ENCODE measurements around the gene TAOK2. TPM values are rescaled to one million over a fixed set of nuclear protein-coding genes. Genes with fewer than 3 reads are reported as not detected.
A peak's percentile ranks its signal among the peaks of the same experiment; 100 is the strongest.
"Not testable (repeated sequence)": the region's sequence is repeated elsewhere in the genome, so short reads cannot be mapped to it uniquely, and the experiment has no call there.

Gene TAOK2
- total and polyA plus RNA-seq, 2 donors = 18.5 to 28.7 TPM

GRCh38 chr16:29943846-29944799, 29.5 kb upstream of the TAOK2 start:
- no peaks in the 10 kb centered on the region for H3K9me3 ChIP-seq (ENCODE audit: control insufficient read depth in 2 of 2, insufficient read depth in 1 of 2, low read length in 1 of 2)
- no peak for DNase-seq (ENCODE audit: low read depth in 6 of 9, low spot score in 9 of 9)
- H3K4me1 ChIP-seq (ENCODE audit: control insufficient read depth in 2 of 2, insufficient read depth in 2 of 2, low read length in 2 of 2) = peaks cover 0 to 6% of the 10 kb centered on the region in 2 donors
- no peak overlapping the region for H3K27ac ChIP-seq (ENCODE audit: low read depth in 1 of 2, low read length in 1 of 2)
- 96% methylated on average over 11 of the region's 11 CpGs for WGBS
- no peaks in the 10 kb centered on the region for H3K36me3 ChIP-seq (ENCODE audit: control insufficient read depth in 2 of 2, insufficient read depth in 2 of 2, low read length in 1 of 2)
- peaks cover 0 to 4% of the 10 kb centered on the region in 2 donors for H3K27me3 ChIP-seq (ENCODE audit: control insufficient read depth in 2 of 2, insufficient read depth in 1 of 2, low read length in 1 of 2)
- H3K4me3 ChIP-seq (ENCODE audit: low read length in 2 of 2) = no peak overlapping the region

DNA sequence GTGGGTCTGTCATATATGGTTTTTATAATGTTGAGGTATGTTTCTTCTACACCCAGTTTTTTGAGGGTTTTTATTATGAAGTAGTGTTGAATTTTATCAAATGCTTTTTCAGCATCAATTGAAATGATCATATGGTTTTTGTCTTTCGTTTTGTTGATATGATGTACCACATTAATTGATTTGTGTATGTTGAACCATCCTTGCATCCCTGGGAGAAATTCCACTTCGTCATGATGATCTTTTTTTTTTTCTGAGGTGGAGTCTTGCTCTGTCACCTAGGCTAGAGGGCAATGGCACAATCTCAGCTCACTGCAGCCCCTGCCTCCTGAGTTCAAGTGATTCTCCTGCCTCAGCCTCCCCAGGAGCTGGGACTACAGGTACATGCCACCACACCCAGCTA, 25.8 kb upstream of the TAOK2 start:
- Histone ChIP-seq H3K4me3 (ENCODE audit: low read length in 2 of 2) (no peak overlapping the region), H3K9me3 (ENCODE audit: control insufficient read depth in 2 of 2, insufficient read depth in 1 of 2, low read length in 1 of 2) (no peaks in the 10 kb centered on the region), H3K27ac (ENCODE audit: low read depth in 1 of 2, low read length in 1 of 2) (no peak overlapping the region), H3K36me3 (ENCODE audit: control insufficient read depth in 2 of 2, insufficient read depth in 2 of 2, low read length in 1 of 2) (no peaks in the 10 kb centered on the region), H3K27me3 (ENCODE audit: control insufficient read depth in 2 of 2, insufficient read depth in 1 of 2, low read length in 1 of 2) (no peaks in the 10 kb centered on the region), H3K4me1 (ENCODE audit: control insufficient read depth in 2 of 2, insufficient read depth in 2 of 2, low read length in 2 of 2) (peaks cover 0 to 6% of the 10 kb centered on the region in 2 donors)
- DNase-seq (ENCODE audit: low read depth in 6 of 9, low spot score in 9 of 9) = no peak
- WGBS = 96% methylated on average over 2 of the region's 2 CpGs

- no peaks in the 10 kb centered on the region for H3K4me1 ChIP-seq (ENCODE audit: control insufficient read depth in 2 of 2, insufficient read depth in 2 of 2, low read length in 2 of 2)
Measured at GRCh38 chr16:29950806-29951461, 22.7 kb upstream of the TAOK2 start.

GRCh38 chr16:29951625-29952365, 21.9 kb upstream of the TAOK2 start:
- 97% methylated on average over 8 of the region's 8 CpGs for WGBS
- Histone ChIP-seq H3K36me3 (ENCODE audit: control insufficient read depth in 2 of 2, insufficient read depth in 2 of 2, low read length in 1 of 2) (no peaks in the 10 kb centered on the region), H3K27ac (ENCODE audit: low read depth in 1 of 2, low read length in 1 of 2) (no peak overlapping the region), H3K4me1 (ENCODE audit: control insufficient read depth in 2 of 2, insufficient read depth in 2 of 2, low read length in 2 of 2) (no peaks in the 10 kb centered on the region), H3K9me3 (ENCODE audit: control insufficient read depth in 2 of 2, insufficient read depth in 1 of 2, low read length in 1 of 2) (no peaks in the 10 kb centered on the region), H3K4me3 (ENCODE audit: low read length in 2 of 2) (no peak overlapping the region), H3K27me3 (ENCODE audit: control insufficient read depth in 2 of 2, insufficient read depth in 1 of 2, low read length in 1 of 2) (no peaks in the 10 kb centered on the region)
- no peak for DNase-seq (ENCODE audit: low read depth in 6 of 9, low spot score in 9 of 9)

More at GRCh38 chr16:29950806-29951461, 22.7 kb upstream of the TAOK2 start:
- WGBS = over 99% methylated on average over 4 of the region's 4 CpGs
- Histone ChIP-seq H3K27me3 (ENCODE audit: control insufficient read depth in 2 of 2, insufficient read depth in 1 of 2, low read length in 1 of 2) (no peaks in the 10 kb centered on the region), H3K36me3 (ENCODE audit: control insufficient read depth in 2 of 2, insufficient read depth in 2 of 2, low read length in 1 of 2) (no peaks in the 10 kb centered on the region), H3K9me3 (ENCODE audit: control insufficient read depth in 2 of 2, insufficient read depth in 1 of 2, low read length in 1 of 2) (no peaks in the 10 kb centered on the region), H3K27ac (ENCODE audit: low read depth in 1 of 2, low read length in 1 of 2) (no peak overlapping the region), H3K4me3 (ENCODE audit: low read length in 2 of 2) (no peak overlapping the region)
- DNase-seq (ENCODE audit: low read depth in 6 of 9, low spot score in 9 of 9) = no peak

DNA sequence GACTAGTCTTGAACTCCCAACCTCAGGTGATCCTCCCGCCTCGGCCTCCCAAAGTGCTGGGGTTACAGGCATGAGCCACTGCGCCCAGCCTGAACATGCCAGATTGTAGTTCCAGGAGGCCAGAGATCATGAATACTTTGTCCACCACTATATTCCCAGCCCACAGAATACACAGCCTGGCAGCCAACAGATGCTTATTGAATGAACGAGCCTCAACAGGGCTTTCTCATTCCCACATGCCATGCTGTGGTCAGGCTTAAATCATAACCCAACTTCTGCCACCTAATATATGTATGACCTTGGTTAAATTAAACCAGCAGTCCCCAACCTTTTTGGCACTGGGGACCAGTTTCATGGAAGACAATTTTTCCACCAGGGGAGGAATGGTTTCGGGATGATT, 14.9 kb upstream of the TAOK2 start:
- no peaks in the 10 kb centered on the region for H3K27me3 ChIP-seq (ENCODE audit: control insufficient read depth in 2 of 2, insufficient read depth in 1 of 2, low read length in 1 of 2)
- H3K36me3 ChIP-seq (ENCODE audit: control insufficient read depth in 2 of 2, insufficient read depth in 2 of 2, low read length in 1 of 2) = no peaks in the 10 kb centered on the region
- WGBS = 97% methylated on average over 5 of the region's 5 CpGs
- no peak overlapping the region for H3K4me3 ChIP-seq (ENCODE audit: low read length in 2 of 2)
- no peak overlapping the region for H3K27ac ChIP-seq (ENCODE audit: low read depth in 1 of 2, low read length in 1 of 2)
- DNase-seq (ENCODE audit: low read depth in 6 of 9, low spot score in 9 of 9) = no peak
- H3K9me3 ChIP-seq (ENCODE audit: control insufficient read depth in 2 of 2, insufficient read depth in 1 of 2, low read length in 1 of 2) = no peaks in the 10 kb centered on the region
- peaks cover 12 to 18% of the 10 kb centered on the region in 2 donors for H3K4me1 ChIP-seq (ENCODE audit: control insufficient read depth in 2 of 2, insufficient read depth in 2 of 2, low read length in 2 of 2)

DNA sequence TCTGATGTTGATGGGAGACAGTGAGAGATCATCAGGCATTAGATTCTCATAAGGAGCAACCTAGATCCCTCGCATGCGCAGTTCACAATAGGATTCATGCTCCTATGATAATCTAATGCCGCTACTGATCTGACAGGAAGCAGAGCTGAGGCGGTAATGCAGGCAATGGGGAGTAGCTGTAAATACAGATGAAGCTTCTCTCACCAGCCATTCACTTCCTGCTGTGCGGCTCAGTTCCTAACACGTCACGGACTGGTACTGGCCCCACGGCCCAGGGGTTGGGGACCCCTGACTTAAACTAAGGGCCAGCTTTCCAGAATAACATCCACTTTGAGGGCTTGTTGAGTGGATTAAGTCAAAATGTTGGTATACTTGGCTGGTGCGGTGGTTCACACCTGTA, 14.4 kb upstream of the TAOK2 start:
- Histone ChIP-seq H3K4me1 (ENCODE audit: control insufficient read depth in 2 of 2, insufficient read depth in 2 of 2, low read length in 2 of 2) (peaks cover 12 to 18% of the 10 kb centered on the region in 2 donors), H3K36me3 (ENCODE audit: control insufficient read depth in 2 of 2, insufficient read depth in 2 of 2, low read length in 1 of 2) (no peaks in the 10 kb centered on the region), H3K4me3 (ENCODE audit: low read length in 2 of 2) (no peak overlapping the region), H3K27me3 (ENCODE audit: control insufficient read depth in 2 of 2, insufficient read depth in 1 of 2, low read length in 1 of 2) (no peaks in the 10 kb centered on the region), H3K27ac (ENCODE audit: low read depth in 1 of 2, low read length in 1 of 2) (no peak overlapping the region), H3K9me3 (ENCODE audit: control insufficient read depth in 2 of 2, insufficient read depth in 1 of 2, low read length in 1 of 2) (no peaks in the 10 kb centered on the region)
- peak in 1 of 9 donors; percentile 12 for DNase-seq (ENCODE audit: low read depth in 6 of 9, low spot score in 9 of 9)
- 90% methylated on average over 9 of the region's 9 CpGs for WGBS

- not testable (repeated sequence) for H3K27ac ChIP-seq (ENCODE audit: low read depth in 1 of 2, low read length in 1 of 2); H3K36me3 ChIP-seq (ENCODE audit: control insufficient read depth in 2 of 2, insufficient read depth in 2 of 2, low read length in 1 of 2); H3K27me3 ChIP-seq (ENCODE audit: control insufficient read depth in 2 of 2, insufficient read depth in 1 of 2, low read length in 1 of 2); H3K9me3 ChIP-seq (ENCODE audit: control insufficient read depth in 2 of 2, insufficient read depth in 1 of 2, low read length in 1 of 2); DNase-seq (ENCODE audit: low read depth in 6 of 9, low spot score in 9 of 9); H3K4me3 ChIP-seq (ENCODE audit: low read length in 2 of 2)
- H3K4me1 ChIP-seq (ENCODE audit: control insufficient read depth in 2 of 2, insufficient read depth in 2 of 2, low read length in 2 of 2) = peaks cover 12 to 18% of the 10 kb centered on the region in 2 donors
- WGBS = 95% methylated on average over 4 of the region's 4 CpGs
Measured at GRCh38 chr16:29959821-29960220, 13.8 kb upstream of the TAOK2 start.

DNA sequence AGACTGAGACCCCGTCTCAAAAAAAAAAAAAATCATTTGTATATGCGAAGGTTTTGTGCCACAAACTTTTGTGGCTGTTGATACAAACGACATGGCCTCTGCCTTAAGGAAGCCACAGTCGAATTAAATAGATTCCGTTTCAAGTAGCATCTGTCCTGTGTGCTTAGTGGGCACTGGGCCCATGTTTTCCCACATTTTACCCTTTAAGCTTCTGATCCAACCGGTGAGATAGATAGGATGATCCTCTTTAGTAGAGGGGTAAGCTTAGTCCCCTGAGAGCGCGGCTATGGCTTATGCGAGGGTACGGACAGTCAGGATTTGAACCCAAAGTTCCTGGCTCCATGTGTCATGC, 12.6 kb upstream of the TAOK2 start:
- H3K4me1 ChIP-seq (ENCODE audit: control insufficient read depth in 2 of 2, insufficient read depth in 2 of 2, low read length in 2 of 2) = peaks cover 12 to 18% of the 10 kb centered on the region in 2 donors
- H3K27me3 ChIP-seq (ENCODE audit: control insufficient read depth in 2 of 2, insufficient read depth in 1 of 2, low read length in 1 of 2) = no peaks in the 10 kb centered on the region
- DNase-seq (ENCODE audit: low read depth in 6 of 9, low spot score in 9 of 9) = no peak
- H3K9me3 ChIP-seq (ENCODE audit: control insufficient read depth in 2 of 2, insufficient read depth in 1 of 2, low read length in 1 of 2) = no peaks in the 10 kb centered on the region
- 77% methylated on average over 10 of the region's 10 CpGs for WGBS
- peaks cover 2 to 4% of the 10 kb centered on the region in 2 donors for H3K36me3 ChIP-seq (ENCODE audit: control insufficient read depth in 2 of 2, insufficient read depth in 2 of 2, low read length in 1 of 2)
- peak overlapping the region; percentile 48 to 70 for H3K4me3 ChIP-seq (ENCODE audit: low read length in 2 of 2)
- H3K27ac ChIP-seq (ENCODE audit: low read depth in 1 of 2, low read length in 1 of 2) = peak overlapping the region; percentile 53 to 81
